ENCODE results near the gene PLLP.
"Not testable (repeated sequence)": the region's sequence is repeated elsewhere in the genome, so short reads cannot be mapped to it uniquely, and the experiment has no call there.

The PLLP gene

GRCh38 chr16:57271063-57271345 lies 13.5 kb downstream of the PLLP start:
- no peak for DNase-seq

GRCh38 chr16:57270221-57271062 lies 14.0 kb downstream of the PLLP start:
- no peak for DNase-seq

- no peak for DNase-seq
Measured at GRCh38 chr16:57268804-57269800, 15.4 kb downstream of the PLLP start.

- DNase-seq: not testable (repeated sequence)
Measured at GRCh38 chr16:57267343-57267742, 17.1 kb downstream of the PLLP start.

- no peak for DNase-seq
Measured at GRCh38 chr16:57266531-57267260, 17.8 kb downstream of the PLLP start.

GRCh38 chr16:57265850-57266530 lies 18.5 kb downstream of the PLLP start:
- peak; percentile 30 for DNase-seq

GRCh38 chr16:57264950-57265371 lies 19.5 kb downstream of the PLLP start:
- DNase-seq: no peak

GRCh38 chr16:57264381-57264780 lies 20.1 kb downstream of the PLLP start:
- DNase-seq: no peak

- DNase-seq: no peak
Measured at GRCh38 chr16:57263541-57264351, 20.7 kb downstream of the PLLP start.

GRCh38 chr16:57262841-57263540 lies 21.5 kb downstream of the PLLP start:
- no peak for DNase-seq

- DNase-seq: no peak
Measured at GRCh38 chr16:57261806-57262205, 22.7 kb downstream of the PLLP start.

- no peak for DNase-seq
Measured at GRCh38 chr16:57260294-57260929, 24.1 kb downstream of the PLLP start.

GRCh38 chr16:57258910-57259475 lies 25.5 kb downstream of the PLLP start:
- DNase-seq: no peak

GRCh38 chr16:57258226-57258909 lies 26.1 kb downstream of the PLLP start:
- DNase-seq: no peak

- DNase-seq: no peak
Measured at GRCh38 chr16:57257455-57258070, 26.9 kb downstream of the PLLP start.

- no peak for DNase-seq
Measured at GRCh38 chr16:57256601-57257395, 27.7 kb downstream of the PLLP start.

GRCh38 chr16:57255686-57256415 lies 28.6 kb downstream of the PLLP start:
- DNase-seq: no peak

Measured in DMS79 treated with DMSO at 0.1 percent for 48 hours (cell line).